UCSD-AML1 (cell line): Measurements from ENCODE around the gene GRB14.
"Not testable (repeated sequence)": the region's sequence is repeated elsewhere in the genome, so short reads cannot be mapped to it uniquely, and the experiment has no call there.

ENCODE experiments used
- DNase-seq: peaks from one replicate; lab custom pipeline; 2025; ENCODE audit not compliant: unreplicated experiment; lab: John Stamatoyannopoulos, UW

The GRB14 gene

GRCh38 chr2:164560181-164560792 lies 61.0 kb downstream of the GRB14 start:
- no peak for DNase-seq

GRCh38 chr2:164558450-164558849 lies 62.8 kb downstream of the GRB14 start:
- DNase-seq, result no peak

GRCh38 chr2:164554487-164554886 lies 66.8 kb downstream of the GRB14 start:
- no peak for DNase-seq

GRCh38 chr2:164551519-164551918 lies 69.8 kb downstream of the GRB14 start:
- no peak for DNase-seq

- not testable (repeated sequence) for DNase-seq
Measured at GRCh38 chr2:164549705-164550104, 71.6 kb downstream of the GRB14 start.

- DNase-seq, result no peak
Measured at GRCh38 chr2:164545484-164545883, 75.8 kb downstream of the GRB14 start.

GRCh38 chr2:164542581-164543021 lies 78.7 kb downstream of the GRB14 start:
- no peak for DNase-seq

GRCh38 chr2:164538240-164538866 lies 82.9 kb downstream of the GRB14 start:
- DNase-seq, result no peak

GRCh38 chr2:164535280-164536025 lies 85.8 kb downstream of the GRB14 start:
- no peak for DNase-seq

GRCh38 chr2:164530464-164530863 lies 90.8 kb downstream of the GRB14 start:
- no peak for DNase-seq

GRCh38 chr2:164523726-164524125 lies 97.6 kb downstream of the GRB14 start:
- DNase-seq, result no peak

- no peak for DNase-seq
Measured at GRCh38 chr2:164523009-164523408, 98.3 kb downstream of the GRB14 start.

GRCh38 chr2:164522561-164522981 lies 98.7 kb downstream of the GRB14 start:
- no peak for DNase-seq

- no peak for DNase-seq
Measured at GRCh38 chr2:164515734-164516133, 105.5 kb downstream of the GRB14 start.

- DNase-seq, result no peak
Measured at GRCh38 chr2:164515030-164515429, 106.3 kb downstream of the GRB14 start.

- DNase-seq, result no peak
Measured at GRCh38 chr2:164514491-164514890, 106.8 kb downstream of the GRB14 start.

- no peak for DNase-seq
Measured at GRCh38 chr2:164512871-164513270, 108.4 kb downstream of the GRB14 start.

- no peak for DNase-seq
Measured at GRCh38 chr2:164511738-164512137, 109.5 kb downstream of the GRB14 start.

GRCh38 chr2:164510895-164511294 lies 110.4 kb downstream of the GRB14 start:
- DNase-seq, result no peak

- no peak for DNase-seq
Measured at GRCh38 chr2:164509137-164509877, 112.0 kb downstream of the GRB14 start.

- DNase-seq, result peak; percentile 5
Measured at GRCh38 chr2:164504253-164504652, 117.0 kb downstream of the GRB14 start.
